Fibroblast of lung (primary cell): ENCODE measurements around the gene WSB1. TPM values are rescaled to one million over a fixed set of nuclear protein-coding genes. Genes with fewer than 3 reads are reported as not detected.
A peak's percentile ranks its signal among the peaks of the same experiment; 100 is the strongest.

Experiments used
- DNase-seq, 2 donors: peaks; one replicate each; pipeline versions ENCODE4 v3.0.0 to v3.0.0-alpha.2; 2010; ENCODE audit warnings: low read depth in 2 of 2
- H2AFZ ChIP-seq: 2 replicates; pipeline ENCODE4 v1.5.1; 2012; ENCODE audit warnings: low read length, control low read depth, inconsistent platforms
- H3K27ac ChIP-seq: 2 replicates; pipeline ENCODE4 v1.5.1; 2011; ENCODE audit warnings: low read length, control low read depth; ENCODE audit not compliant: insufficient read depth
- H3K27me3 ChIP-seq: 2 replicates; pipeline ENCODE4 v1.5.1; 2011; ENCODE audit warnings: mild to moderate bottlenecking, low read length; ENCODE audit not compliant: control insufficient read depth, insufficient read depth
- H3K36me3 ChIP-seq: 2 replicates; pipeline ENCODE4 v1.5.1; 2011; ENCODE audit warnings: low read length; ENCODE audit not compliant: control insufficient read depth, insufficient read depth
- H3K4me1 ChIP-seq: 2 replicates; pipeline ENCODE4 v1.5.1; 2011; ENCODE audit warnings: low read length; ENCODE audit not compliant: control insufficient read depth, insufficient read depth; ENCODE audit errors: extremely low read depth
- H3K4me2 ChIP-seq: 2 replicates; pipeline ENCODE4 v1.5.1; 2011; ENCODE audit warnings: low read length, control low read depth; ENCODE audit not compliant: insufficient read depth; ENCODE audit errors: extremely low read depth
- H3K4me3 ChIP-seq, 4 experiments: fragments of 200-600 bp in 1 of 4; sonication (generic) in 1 of 4; replicated peaks in 1 of 4; 2 replicates each; pipeline ENCODE4 v1.5.1; 2011 to 2016; ENCODE audit warnings: low read length in 4 of 4, low read depth in 3 of 4, mild to moderate bottlenecking in 3 of 4, control low read depth in 2 of 4, inconsistent platforms in 1 of 4, mixed read lengths in 1 of 4; ENCODE audit not compliant: insufficient read depth in 1 of 4; ENCODE audit errors: control extremely low read depth in 1 of 4
- H3K79me2 ChIP-seq: 2 replicates; pipeline ENCODE4 v1.5.1; 2012; ENCODE audit warnings: mild to moderate bottlenecking, low read length, inconsistent platforms; ENCODE audit not compliant: control insufficient read depth, insufficient read depth
- H3K9ac ChIP-seq: 2 replicates; pipeline ENCODE4 v1.5.1; 2011; ENCODE audit warnings: mild to moderate bottlenecking, low read length, control low read depth; ENCODE audit not compliant: insufficient read depth
- H3K9me3 ChIP-seq: 2 replicates; pipeline ENCODE4 v1.5.1; 2012; ENCODE audit warnings: low read depth, low read length; ENCODE audit not compliant: control insufficient read depth, insufficient read depth
- H4K20me1 ChIP-seq: 2 replicates; pipeline ENCODE4 v1.5.1; 2011; ENCODE audit warnings: low read length; ENCODE audit not compliant: control insufficient read depth, insufficient read depth; ENCODE audit errors: extremely low read depth
- EZH2 ChIP-seq: IDR thresholded peaks from 2 replicates; pipeline ENCODE4 v1.5.1; 2012; ENCODE audit warnings: low read length, control low read depth, mild to moderate bottlenecking; ENCODE audit errors: missing control alignments
- polyA plus RNA-seq, 2 donors: library from polyadenylated mRNA; depleted of rRNA in 1 of 2; stranded (reverse) in 1 of 2; unstranded in 1 of 2; fragments of >200 nt; gene quantifications; 2 replicates each; pipeline ENCODE4 v1.2.1, GENCODE V29; 2011 to 2012; ENCODE audit warnings: missing spikeins in 1 of 2
- total RNA-seq: library from RNA; depleted of rRNA; stranded (reverse); fragments of >200 nt; gene quantifications from 2 replicates; pipeline ENCODE4 v1.2.1, GENCODE V29; 2014
- TF ChIP-seq, protein P1 (sequence below), 2 donors: IDR thresholded peaks in 1 of 2; conservative IDR thresholded peaks in 1 of 2; 1 replicate in 1 of 2; 2 replicates in 1 of 2; pipeline ENCODE4 v1.5.1; 2011 to 2012; ENCODE audit warnings: low read length in 2 of 2, control low read depth in 1 of 2, inconsistent platforms in 1 of 2, low read depth in 1 of 2, mild to moderate bottlenecking in 1 of 2

WSB1 gene
- total and polyA plus RNA-seq, 2 donors (not counting 1 experiment from before 2014, with no cell fraction given): 96.3 to 139 TPM

DNA sequence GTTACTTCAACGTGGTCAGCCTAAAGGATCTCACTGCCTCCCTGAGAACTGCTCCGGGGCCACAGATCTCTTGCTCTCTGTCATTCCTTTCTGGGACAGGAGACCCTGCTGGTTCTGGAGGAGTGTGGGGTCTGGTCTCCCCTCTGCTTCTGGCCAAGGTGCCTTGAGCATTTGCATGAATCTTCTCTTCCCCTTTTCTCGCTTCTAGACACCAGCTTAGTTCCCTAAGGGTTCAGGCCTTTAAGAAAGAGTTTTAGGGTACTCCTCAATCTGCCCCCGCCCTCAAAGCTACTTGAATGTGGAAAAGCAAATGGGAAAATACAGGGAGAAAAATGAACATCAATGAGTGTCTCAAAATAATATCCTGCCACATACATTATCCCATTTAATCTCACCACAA, 48.1 kb downstream of the WSB1 start:
- Histone ChIP-seq H3K4me3 (no peak overlapping the region), H3K9me3 (no peaks in the 10 kb centered on the region)

DNA sequence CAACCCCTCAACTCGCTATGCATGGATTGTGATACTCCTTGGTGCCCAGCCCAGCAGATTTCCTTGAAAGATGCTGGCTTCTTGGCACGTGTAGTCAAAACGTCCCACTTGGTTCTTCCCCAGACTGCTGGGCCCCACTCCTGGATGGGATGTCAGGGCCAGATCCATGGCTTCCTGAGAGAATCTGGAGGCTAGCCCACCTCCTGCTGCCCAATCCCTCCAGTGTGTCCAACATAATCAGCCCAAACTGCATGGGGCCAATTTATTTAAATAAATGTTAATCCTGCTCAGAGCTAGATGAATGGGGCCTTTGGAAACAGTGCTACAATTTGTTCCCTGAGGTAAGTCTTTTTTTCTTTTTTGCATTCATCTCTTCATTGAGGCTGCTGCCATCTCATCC, 49.4 kb downstream of the WSB1 start:
- no peak overlapping the region for H2AFZ ChIP-seq
- H3K27me3 ChIP-seq: no peaks in the 10 kb centered on the region
- no peaks in the 10 kb centered on the region for H4K20me1 ChIP-seq
- no peak overlapping the region for H3K4me3 ChIP-seq
- no peaks in the 10 kb centered on the region for H3K36me3 ChIP-seq
- no peak for DNase-seq
- H3K4me1 ChIP-seq: no peaks in the 10 kb centered on the region
- no peaks in the 10 kb centered on the region for H3K9me3 ChIP-seq
- H3K4me2 ChIP-seq: no peak overlapping the region
- TF ChIP-seq, protein P1, sequence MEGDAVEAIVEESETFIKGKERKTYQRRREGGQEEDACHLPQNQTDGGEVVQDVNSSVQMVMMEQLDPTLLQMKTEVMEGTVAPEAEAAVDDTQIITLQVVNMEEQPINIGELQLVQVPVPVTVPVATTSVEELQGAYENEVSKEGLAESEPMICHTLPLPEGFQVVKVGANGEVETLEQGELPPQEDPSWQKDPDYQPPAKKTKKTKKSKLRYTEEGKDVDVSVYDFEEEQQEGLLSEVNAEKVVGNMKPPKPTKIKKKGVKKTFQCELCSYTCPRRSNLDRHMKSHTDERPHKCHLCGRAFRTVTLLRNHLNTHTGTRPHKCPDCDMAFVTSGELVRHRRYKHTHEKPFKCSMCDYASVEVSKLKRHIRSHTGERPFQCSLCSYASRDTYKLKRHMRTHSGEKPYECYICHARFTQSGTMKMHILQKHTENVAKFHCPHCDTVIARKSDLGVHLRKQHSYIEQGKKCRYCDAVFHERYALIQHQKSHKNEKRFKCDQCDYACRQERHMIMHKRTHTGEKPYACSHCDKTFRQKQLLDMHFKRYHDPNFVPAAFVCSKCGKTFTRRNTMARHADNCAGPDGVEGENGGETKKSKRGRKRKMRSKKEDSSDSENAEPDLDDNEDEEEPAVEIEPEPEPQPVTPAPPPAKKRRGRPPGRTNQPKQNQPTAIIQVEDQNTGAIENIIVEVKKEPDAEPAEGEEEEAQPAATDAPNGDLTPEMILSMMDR (conservative IDR thresholded peaks at IDR 0.05 in 1 of 2, IDR thresholded peaks at IDR 0.05 in 1 of 2; ENCODE audit: low read depth in 1 of 2, low read length in 2 of 2): no peak
- no peak for TF ChIP-seq EZH2
- no peak overlapping the region for H3K27ac ChIP-seq
- H3K79me2 ChIP-seq: no peaks in the 10 kb centered on the region
- H3K9ac ChIP-seq: no peak overlapping the region

More for the DNA sequence above, 48.1 kb downstream of the WSB1 start:
- Histone ChIP-seq H3K4me2 (no peak overlapping the region), H3K27me3 (no peaks in the 10 kb centered on the region), H3K27ac (no peak overlapping the region), H2AFZ (no peak overlapping the region), H3K9ac (no peak overlapping the region), H3K36me3 (no peaks in the 10 kb centered on the region), H4K20me1 (no peaks in the 10 kb centered on the region), H3K79me2 (no peaks in the 10 kb centered on the region), H3K4me1 (no peaks in the 10 kb centered on the region)
- TF ChIP-seq EZH2: no peak
- TF ChIP-seq, protein P1 (conservative IDR thresholded peaks at IDR 0.05 in 1 of 2, IDR thresholded peaks at IDR 0.05 in 1 of 2; ENCODE audit: low read depth in 1 of 2, low read length in 2 of 2): no peak
- DNase-seq: no peak

GRCh38 chr17:27343977-27344607, 50.2 kb downstream of the WSB1 start:
- H3K27ac ChIP-seq: no peak overlapping the region
- H3K79me2 ChIP-seq: no peaks in the 10 kb centered on the region
- TF ChIP-seq EZH2: no peak
- TF ChIP-seq, protein P1 (conservative IDR thresholded peaks at IDR 0.05 in 1 of 2, IDR thresholded peaks at IDR 0.05 in 1 of 2; ENCODE audit: low read depth in 1 of 2, low read length in 2 of 2): no peak
- H4K20me1 ChIP-seq: no peaks in the 10 kb centered on the region
- H3K27me3 ChIP-seq: no peaks in the 10 kb centered on the region
- no peak overlapping the region for H3K4me3 ChIP-seq
- no peaks in the 10 kb centered on the region for H3K9me3 ChIP-seq
- no peaks in the 10 kb centered on the region for H3K4me1 ChIP-seq
- no peak overlapping the region for H3K9ac ChIP-seq
- H3K36me3 ChIP-seq: no peaks in the 10 kb centered on the region
- no peak overlapping the region for H2AFZ ChIP-seq
- no peak overlapping the region for H3K4me2 ChIP-seq
- DNase-seq: peak in 1 of 2 donors; percentile 80
